CD14-positive monocyte (primary cell): ENCODE results near the gene SF3A2. TPM values are rescaled to one million over a fixed set of nuclear protein-coding genes. Genes with fewer than 3 reads are reported as not detected.

Experiments
- DNase-seq, 3 donors: peaks; one replicate each; pipeline ENCODE4 v3.0.0-alpha.2; 2011 to 2022
- H2AFZ ChIP-seq: 2 replicates; pipeline ENCODE4 v1.6.0; 2012; ENCODE audit warnings: mild to moderate bottlenecking, low read depth, low read length, inconsistent platforms; ENCODE audit not compliant: insufficient read depth, poor library complexity, severe bottlenecking
- H3K27ac ChIP-seq, 2 donors: 1 replicate in 1 of 2; 2 replicates in 1 of 2; pipeline ENCODE4 v1.5.1; 2012 to 2013; ENCODE audit warnings: low read length in 2 of 2, control low read depth in 1 of 2, inconsistent platforms in 1 of 2, low read depth in 1 of 2, mild to moderate bottlenecking in 1 of 2
- H3K27me3 ChIP-seq, 2 donors: one replicate each; pipeline versions ENCODE4 v1.6.0 to v1.6.1; 2011 to 2013; ENCODE audit warnings: low read length in 2 of 2; ENCODE audit not compliant: control insufficient read depth in 2 of 2, insufficient read depth in 2 of 2
- H3K36me3 ChIP-seq, 2 donors: replicated peaks in 1 of 2; 1 replicate in 1 of 2; 2 replicates in 1 of 2; pipeline versions ENCODE4 v1.5.1 to v1.6.1; 2012 to 2013; ENCODE audit warnings: low read length in 2 of 2, control low read depth in 1 of 2, inconsistent platforms in 1 of 2, mild to moderate bottlenecking in 1 of 2; ENCODE audit not compliant: insufficient read depth in 2 of 2, control insufficient read depth in 1 of 2
- H3K4me1 ChIP-seq, 2 donors: 1 replicate in 1 of 2; 2 replicates in 1 of 2; pipeline versions ENCODE4 v1.5.1 to v1.6.1; 2012 to 2013; ENCODE audit warnings: low read length in 2 of 2, control low read depth in 1 of 2, inconsistent platforms in 1 of 2, mild to moderate bottlenecking in 1 of 2, moderate library complexity in 1 of 2; ENCODE audit not compliant: insufficient read depth in 2 of 2, control insufficient read depth in 1 of 2
- H3K4me2 ChIP-seq: replicated peaks from 2 replicates; pipeline ENCODE3; 2012; ENCODE audit warnings: low read length, moderate library complexity, mild to moderate bottlenecking; ENCODE audit not compliant: poor library complexity, severe bottlenecking; ENCODE audit errors: extremely low read depth
- H3K4me3 ChIP-seq, 3 experiments: fragments of 200-600 bp in 1 of 3; sonication (generic) in 1 of 3; replicated peaks in 1 of 3; 1 replicate in 2 of 3; 2 replicates in 1 of 3; pipeline ENCODE4 v1.5.1; 2011 to 2013; ENCODE audit warnings: low read length in 3 of 3, mild to moderate bottlenecking in 3 of 3, control low read depth in 2 of 3, low read depth in 2 of 3, inconsistent platforms in 1 of 3, moderate library complexity in 1 of 3
- H3K79me2 ChIP-seq: 2 replicates; pipeline ENCODE4 v1.6.0; 2012; ENCODE audit warnings: mild to moderate bottlenecking, control low read depth, inconsistent platforms, low read length, moderate library complexity; ENCODE audit not compliant: insufficient read depth
- H3K9ac ChIP-seq: 2 replicates; pipeline ENCODE4 v1.6.0; 2017; ENCODE audit warnings: low read length, mild to moderate bottlenecking; ENCODE audit not compliant: insufficient read depth, poor library complexity, severe bottlenecking
- H3K9me3 ChIP-seq, 2 donors: replicated peaks in 1 of 2; 1 replicate in 1 of 2; 2 replicates in 1 of 2; pipeline versions ENCODE4 v1.5.1 to v1.6.1; 2012 to 2013; ENCODE audit warnings: low read length in 2 of 2, control low read depth in 1 of 2; ENCODE audit not compliant: control insufficient read depth in 1 of 2, insufficient read depth in 1 of 2
- H4K20me1 ChIP-seq: 2 replicates; pipeline ENCODE4 v1.6.0; 2012; ENCODE audit warnings: mild to moderate bottlenecking, low read length, control low read depth, moderate library complexity; ENCODE audit not compliant: insufficient read depth
- H3K27ac Mint-ChIP-seq, 7 donors: one replicate each; pipeline ENCODE4 v1.8.0; 2020; ENCODE audit warnings: mild to moderate bottlenecking in 7 of 7, mixed read lengths in 7 of 7, moderate library complexity in 6 of 7, inconsistent platforms in 2 of 7
- H3K27me3 Mint-ChIP-seq, 3 donors: one replicate each; pipeline ENCODE4 v1.8.0; 2021 to 2022; ENCODE audit warnings: low read depth in 3 of 3, mild to moderate bottlenecking in 3 of 3, mixed read lengths in 3 of 3, moderate library complexity in 3 of 3, inconsistent platforms in 1 of 3
- H3K36me3 Mint-ChIP-seq, 2 donors: one replicate each; pipeline ENCODE4 v1.8.0; 2020; ENCODE audit warnings: mixed read lengths in 2 of 2, inconsistent platforms in 1 of 2, mild to moderate bottlenecking in 1 of 2
- H3K4me1 Mint-ChIP-seq: one replicate; pipeline ENCODE4 v1.8.0; 2020; ENCODE audit warnings: mild to moderate bottlenecking, mixed read lengths
- H3K4me3 Mint-ChIP-seq, 2 donors: one replicate each; pipeline ENCODE4 v1.8.0; 2020; ENCODE audit warnings: mild to moderate bottlenecking in 2 of 2, mixed read lengths in 2 of 2, moderate library complexity in 1 of 2
- H3K9me3 Mint-ChIP-seq, 7 donors: one replicate each; pipeline ENCODE4 v1.8.0; 2020 to 2022; ENCODE audit warnings: mixed read lengths in 7 of 7, mild to moderate bottlenecking in 6 of 7, moderate library complexity in 6 of 7, inconsistent platforms in 2 of 7
- CTCF ChIP-seq: fragments of 200-600 bp; IDR thresholded peaks from one replicate; pipeline ENCODE4 v1.8.0; 2022; ENCODE audit warnings: antibody characterized with exemption, mild to moderate bottlenecking
- WGBS: methylation state at CpG from one replicate; pipeline ENCODE4 v1.1.5; 2013; ENCODE audit warnings: missing lambda C conversion rate; ENCODE audit not compliant: insufficient coverage; 5-methylcytosine and 5-hydroxymethylcytosine counted together
- intact Hi-C, 2 donors: fragments of 100-400 bp; cut with micrococcal nuclease; formaldehyde crosslinking; loops; one replicate each; pipeline versions ENCODE4 v1.15.0 to v1.15.1; 2023
- polyA plus RNA-seq, 3 donors: library from polyadenylated mRNA; depleted of rRNA in 1 of 3; unstranded in 2 of 3; stranded (reverse) in 1 of 3; fragments of 300-500 nt in 2 of 3; fragments of >200 nt in 1 of 3; fragmentation: Illumina TruSeq in 2 of 3; gene quantifications; 1 replicate in 2 of 3; 2 replicates in 1 of 3; pipeline ENCODE4 v1.2.3, GENCODE V29; 2012 to 2021

The SF3A2 gene
- polyA plus RNA-seq, 3 donors, result 8.0 to 70.8 (median 11.6) TPM

GRCh38 chr19:2287585-2288337, 51.1 kb downstream of the SF3A2 start:
- peaks cover 6 to 18% of the 10 kb centered on the region in 2 donors for H3K36me3 Mint-ChIP-seq
- intact Hi-C loops, result loop anchor here in 1 of 2 donors (10.0 kb wide), 1 partner anchor 107 kb away; no protein-coding TSS in a partner anchor
- Histone ChIP-seq H4K20me1 (peaks cover 24% of the 10 kb centered on the region), H3K4me2 (peak overlapping the region; percentile 85), H3K27me3 (no peaks in the 10 kb centered on the region), H3K4me1 (peaks cover 49 to 77% of the 10 kb centered on the region in 2 donors), H3K4me3 (peak overlapping the region in 1 of 3 experiments; percentile 51), H3K9ac (no peak overlapping the region), H2AFZ (no peak overlapping the region), H3K9me3 (no peaks in the 10 kb centered on the region), H3K36me3 (peaks cover 3 to 8% of the 10 kb centered on the region in 2 donors), H3K27ac (no peak overlapping the region), H3K79me2 (peaks cover 32% of the 10 kb centered on the region)
- H3K27ac Mint-ChIP-seq, result peak overlapping the region in 5 of 7 donors; percentile 10 to 96 (median 77)
- no peak for TF ChIP-seq CTCF
- peak overlapping the region; percentile 57 to 71 for H3K4me3 Mint-ChIP-seq
- DNase-seq, result peak in 2 of 3 donors; percentile 13 to 28
- 24% methylated on average over 11 of the region's 13 CpGs for WGBS
- H3K27me3 Mint-ChIP-seq, result peaks cover 4 to 14% (median 5%) of the 10 kb centered on the region in 3 donors
- peaks cover 0 to 2% (median 0%) of the 10 kb centered on the region in 7 donors for H3K9me3 Mint-ChIP-seq
- H3K4me1 Mint-ChIP-seq, result peaks cover 57% of the 10 kb centered on the region

GRCh38 chr19:2288338-2288817, 51.8 kb downstream of the SF3A2 start:
- H3K4me2 ChIP-seq, result peak overlapping the region; percentile 85
- Mint-ChIP-seq H3K9me3 (peaks cover 0 to 3% (median 0%) of the 10 kb centered on the region in 7 donors), H3K27me3 (peaks cover 4 to 17% (median 7%) of the 10 kb centered on the region in 3 donors), H3K4me1 (peaks cover 59% of the 10 kb centered on the region), H3K4me3 (peak overlapping the region; percentile 57 to 91), H3K27ac (peak overlapping the region; percentile 75 to 97 (median 96)), H3K36me3 (peaks cover 11 to 24% of the 10 kb centered on the region in 2 donors)
- H2AFZ ChIP-seq, result no peak overlapping the region
- no peaks in the 10 kb centered on the region for H3K9me3 ChIP-seq
- peak overlapping the region; percentile 92 for H3K9ac ChIP-seq
- peaks cover 4 to 13% of the 10 kb centered on the region in 2 donors for H3K36me3 ChIP-seq
- no peak for TF ChIP-seq CTCF
- peaks cover 43 to 77% of the 10 kb centered on the region in 2 donors for H3K4me1 ChIP-seq
- peak in 1 of 3 donors; percentile 6 for DNase-seq
- intact Hi-C loops, result loop anchor here in 1 of 2 donors (10.0 kb wide), 1 partner anchor 106 kb away; no protein-coding TSS in a partner anchor
- peak overlapping the region in 1 of 3 experiments; percentile 82 for H3K4me3 ChIP-seq
- peaks cover 30% of the 10 kb centered on the region for H4K20me1 ChIP-seq
- no peaks in the 10 kb centered on the region for H3K27me3 ChIP-seq
- H3K79me2 ChIP-seq, result peaks cover 34% of the 10 kb centered on the region
- WGBS, result 74% methylated on average over 17 of the region's 17 CpGs
- H3K27ac ChIP-seq, result peak overlapping the region in 1 of 2 donors; percentile 96
